H9 (cell line): ENCODE measurements around the gene MPST. TPM values are rescaled to one million over a fixed set of nuclear protein-coding genes. Genes with fewer than 3 reads are reported as not detected.

Experiments used
- DNase-seq: peaks from one replicate; pipeline ENCODE4 v3.0.0-alpha.2; 2017
- H2AFZ ChIP-seq: one replicate; pipeline ENCODE4 v1.6.1; 2013; ENCODE audit warnings: mild to moderate bottlenecking, low read length, control low read depth, moderate library complexity
- H2AK5ac ChIP-seq: 2 replicates; pipeline ENCODE4 v1.6.1; 2013; ENCODE audit warnings: low read length, control low read depth, mixed read lengths; ENCODE audit not compliant: insufficient read length
- H2BK120ac ChIP-seq: one replicate; pipeline ENCODE4 v1.6.1; 2013; ENCODE audit warnings: low read depth, mild to moderate bottlenecking, low read length, control low read depth, inconsistent platforms; ENCODE audit not compliant: poor library complexity, severe bottlenecking
- H2BK12ac ChIP-seq: 2 replicates; pipeline ENCODE4 v1.6.1; 2013; ENCODE audit warnings: low read length, control low read depth, mixed read lengths, low read depth; ENCODE audit not compliant: insufficient read length
- H2BK15ac ChIP-seq: 2 replicates; pipeline ENCODE4 v1.6.1; 2013; ENCODE audit warnings: low read depth, low read length, control low read depth
- H2BK20ac ChIP-seq: one replicate; pipeline ENCODE4 v1.6.1; 2013; ENCODE audit warnings: low read depth, mild to moderate bottlenecking, low read length, control low read depth, inconsistent platforms; ENCODE audit not compliant: poor library complexity, severe bottlenecking
- H2BK5ac ChIP-seq: 2 replicates; pipeline ENCODE4 v1.6.1; 2013; ENCODE audit warnings: low read length, control low read depth, mixed read lengths; ENCODE audit not compliant: insufficient read length
- H3K14ac ChIP-seq: 2 replicates; pipeline ENCODE4 v1.6.1; 2013; ENCODE audit warnings: low read length, control low read depth; ENCODE audit not compliant: insufficient read depth
- H3K18ac ChIP-seq: 2 replicates; pipeline ENCODE4 v1.6.1; 2013; ENCODE audit warnings: low read depth, mild to moderate bottlenecking, mixed read lengths, low read length, control low read depth; ENCODE audit not compliant: insufficient read length
- H3K23ac ChIP-seq: 2 replicates; pipeline ENCODE4 v1.6.1; 2013; ENCODE audit warnings: low read length, control low read depth, mixed read lengths, low read depth; ENCODE audit not compliant: insufficient read length
- H3K23me2 ChIP-seq: 2 replicates; pipeline ENCODE4 v1.6.1; 2013; ENCODE audit warnings: low read depth, mild to moderate bottlenecking, mixed read lengths, low read length, control low read depth; ENCODE audit not compliant: insufficient read length, poor library complexity, severe bottlenecking
- H3K27ac ChIP-seq: 2 replicates; pipeline ENCODE4 v1.5.1; 2013; ENCODE audit warnings: low read length, control low read depth, mixed read lengths, low read depth; ENCODE audit not compliant: insufficient read length
- H3K27me3 ChIP-seq: 2 replicates; pipeline ENCODE4 v1.6.1; 2013; ENCODE audit warnings: low read length, control low read depth, inconsistent platforms; ENCODE audit not compliant: insufficient read depth
- H3K4ac ChIP-seq: 2 replicates; pipeline ENCODE4 v1.6.1; 2013; ENCODE audit warnings: low read depth, mild to moderate bottlenecking, control low read depth, inconsistent platforms, low read length, moderate library complexity
- H3K4me1 ChIP-seq: 2 replicates; pipeline ENCODE4 v1.6.1; 2013; ENCODE audit warnings: low read length, control low read depth, inconsistent platforms; ENCODE audit not compliant: insufficient read depth
- H3K4me2 ChIP-seq: 2 replicates; pipeline ENCODE4 v1.6.1; 2013; ENCODE audit warnings: low read length, control low read depth, mixed read lengths; ENCODE audit not compliant: insufficient read length, insufficient read depth
- H3K56ac ChIP-seq: 2 replicates; pipeline ENCODE4 v1.6.1; 2013; ENCODE audit warnings: low read depth, mild to moderate bottlenecking, mixed read lengths, low read length, control low read depth; ENCODE audit not compliant: insufficient read length
- H3K79me1 ChIP-seq: 2 replicates; pipeline ENCODE4 v1.6.1; 2013; ENCODE audit warnings: low read depth, mild to moderate bottlenecking, moderate library complexity, low read length, control low read depth, inconsistent platforms; ENCODE audit not compliant: insufficient read depth, poor library complexity, severe bottlenecking
- H3K79me2 ChIP-seq: 2 replicates; pipeline ENCODE4 v1.6.1; 2013; ENCODE audit warnings: low read length, control low read depth, inconsistent platforms; ENCODE audit not compliant: insufficient read depth
- H3K9ac ChIP-seq: 2 replicates; pipeline ENCODE4 v1.6.1; 2013; ENCODE audit warnings: low read length, control low read depth, mixed read lengths; ENCODE audit not compliant: insufficient read length; ENCODE audit errors: extremely low read depth
- H3K9me3 ChIP-seq: one replicate; pipeline ENCODE4 v1.6.1; 2013; ENCODE audit warnings: low read depth, low read length, inconsistent platforms; ENCODE audit not compliant: control insufficient read depth
- H3T11ph ChIP-seq: one replicate; pipeline ENCODE4 v1.6.1; 2013; ENCODE audit warnings: mild to moderate bottlenecking, low read length, control low read depth, inconsistent platforms
- H4K20me1 ChIP-seq: one replicate; pipeline ENCODE4 v1.6.1; 2013; ENCODE audit not compliant: control insufficient read depth, insufficient read length, insufficient read depth
- H4K5ac ChIP-seq: 2 replicates; pipeline ENCODE4 v1.6.1; 2013; ENCODE audit warnings: low read depth, mild to moderate bottlenecking, mixed read lengths, low read length, control low read depth; ENCODE audit not compliant: insufficient read length
- H4K8ac ChIP-seq: replicated peaks from 2 replicates; pipeline ENCODE4 v1.6.1; 2013; ENCODE audit warnings: low read length, control low read depth, mixed read lengths, low read depth; ENCODE audit not compliant: insufficient read length
- H4K91ac ChIP-seq: 2 replicates; pipeline ENCODE4 v1.6.1; 2013; ENCODE audit warnings: low read depth, mild to moderate bottlenecking, moderate library complexity, mixed read lengths, low read length, control low read depth; ENCODE audit not compliant: insufficient read length
- H3K27ac Mint-ChIP-seq, 3 experiments: 2 replicates in 2 of 3; 3 replicates in 1 of 3; pipeline ENCODE4 v1.8.0; 2020 to 2021; ENCODE audit warnings: mixed read lengths in 3 of 3, mild to moderate bottlenecking in 1 of 3, moderate library complexity in 1 of 3
- H3K27me3 Mint-ChIP-seq: 2 replicates; pipeline ENCODE4 v1.8.0; 2021; ENCODE audit warnings: low read depth, mild to moderate bottlenecking, moderate library complexity, mixed read lengths
- H3K36me3 Mint-ChIP-seq, 3 experiments: 2 replicates in 2 of 3; 3 replicates in 1 of 3; pipeline ENCODE4 v1.8.0; 2020 to 2021; ENCODE audit warnings: low read depth in 3 of 3, mixed read lengths in 3 of 3; ENCODE audit not compliant: insufficient read depth in 1 of 3
- H3K4me1 Mint-ChIP-seq, 2 experiments: 2 replicates each; pipeline ENCODE4 v1.8.0; 2020; ENCODE audit warnings: mixed read lengths in 2 of 2
- H3K4me3 Mint-ChIP-seq, 2 experiments: 2 replicates in 1 of 2; 3 replicates in 1 of 2; pipeline ENCODE4 v1.8.0; 2020 to 2021; ENCODE audit warnings: mild to moderate bottlenecking in 2 of 2, mixed read lengths in 2 of 2, moderate library complexity in 1 of 2
- H3K9me3 Mint-ChIP-seq, 2 experiments: 2 replicates in 1 of 2; 3 replicates in 1 of 2; pipeline ENCODE4 v1.8.0; 2020; ENCODE audit warnings: mild to moderate bottlenecking in 2 of 2, mixed read lengths in 2 of 2, moderate library complexity in 1 of 2
- WGBS: extraction: QIAGEN DNeasy Blood & Tissue Kit; methylation state at CpG from one replicate; pipeline ENCODE4 v1.1.7; 2013; ENCODE audit warnings: missing lambda C conversion rate, low lambda C conversion rate, mixed read lengths; ENCODE audit not compliant: insufficient read length; ENCODE audit errors: extremely low coverage; 5-methylcytosine and 5-hydroxymethylcytosine counted together
- total RNA-seq: library from RNA; stranded (reverse); gene quantifications from 2 replicates; pipeline ENCODE4 v1.2.1, GENCODE V29; 2021
- TF ChIP-seq, protein P1 (sequence below): fragments of 200-600 bp; sonication (generic); conservative IDR thresholded peaks from 3 replicates; pipeline ENCODE4 v1.8.0; 2021; ENCODE audit warnings: antibody characterized with exemption, mild to moderate bottlenecking

The MPST gene
- total RNA-seq, 1 experiment from 2014 or later = 70.5 TPM

DNA sequence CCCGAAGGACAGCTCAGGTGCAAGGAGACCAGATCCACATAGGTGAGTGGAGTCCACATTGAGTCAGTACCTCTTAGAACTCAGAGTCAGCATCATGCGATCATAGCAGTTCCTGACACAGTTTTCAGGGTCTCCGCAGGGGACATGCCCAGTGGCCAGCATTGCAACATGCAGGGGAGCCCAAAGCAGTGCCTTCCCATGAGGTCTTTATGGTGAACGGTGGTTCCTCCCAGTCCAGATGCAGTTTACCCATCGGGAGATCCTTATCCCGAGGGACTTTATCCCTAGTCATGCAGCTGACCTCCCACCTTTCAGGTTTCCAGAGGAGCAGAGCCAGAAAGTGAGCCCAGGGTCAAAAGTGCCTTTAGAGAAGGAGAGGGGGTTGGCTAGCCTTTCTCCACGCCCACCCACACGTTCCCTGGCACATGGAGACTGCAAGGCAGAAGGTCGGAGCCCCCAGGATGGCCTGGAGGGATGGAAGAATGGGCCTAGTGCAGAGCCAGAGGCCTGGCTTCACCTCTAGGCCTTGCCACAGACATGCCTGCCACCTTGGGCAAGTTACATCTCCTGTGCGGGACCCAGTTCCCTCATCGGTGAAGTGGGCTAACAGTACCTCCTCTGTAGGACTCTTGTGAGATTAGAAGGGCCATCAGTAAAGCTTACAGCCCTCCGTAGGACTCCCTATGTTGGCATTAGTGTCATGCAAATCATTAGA lies 38.4 kb downstream of the MPST start:
- H3K9ac ChIP-seq = no peak overlapping the region
- no peak overlapping the region for H2BK5ac ChIP-seq
- no peak overlapping the region for H3K27ac Mint-ChIP-seq
- H3K4me3 Mint-ChIP-seq = no peak overlapping the region
- no peaks in the 10 kb centered on the region for H3K79me1 ChIP-seq
- H3K23ac ChIP-seq = no peak overlapping the region
- H4K8ac ChIP-seq = no peak overlapping the region
- H4K91ac ChIP-seq = no peak overlapping the region
- no peaks in the 10 kb centered on the region for H4K20me1 ChIP-seq
- H3K4me1 Mint-ChIP-seq = peaks cover 3 to 19% of the 10 kb centered on the region in 2 experiments
- H3K56ac ChIP-seq = no peak overlapping the region
- H2AK5ac ChIP-seq = no peak overlapping the region
- no peak overlapping the region for H2BK120ac ChIP-seq
- no peaks in the 10 kb centered on the region for H3K79me2 ChIP-seq
- no peaks in the 10 kb centered on the region for H3K23me2 ChIP-seq
- no peak overlapping the region for H2BK12ac ChIP-seq
- no peak overlapping the region for H2AFZ ChIP-seq
- TF ChIP-seq, protein P1, sequence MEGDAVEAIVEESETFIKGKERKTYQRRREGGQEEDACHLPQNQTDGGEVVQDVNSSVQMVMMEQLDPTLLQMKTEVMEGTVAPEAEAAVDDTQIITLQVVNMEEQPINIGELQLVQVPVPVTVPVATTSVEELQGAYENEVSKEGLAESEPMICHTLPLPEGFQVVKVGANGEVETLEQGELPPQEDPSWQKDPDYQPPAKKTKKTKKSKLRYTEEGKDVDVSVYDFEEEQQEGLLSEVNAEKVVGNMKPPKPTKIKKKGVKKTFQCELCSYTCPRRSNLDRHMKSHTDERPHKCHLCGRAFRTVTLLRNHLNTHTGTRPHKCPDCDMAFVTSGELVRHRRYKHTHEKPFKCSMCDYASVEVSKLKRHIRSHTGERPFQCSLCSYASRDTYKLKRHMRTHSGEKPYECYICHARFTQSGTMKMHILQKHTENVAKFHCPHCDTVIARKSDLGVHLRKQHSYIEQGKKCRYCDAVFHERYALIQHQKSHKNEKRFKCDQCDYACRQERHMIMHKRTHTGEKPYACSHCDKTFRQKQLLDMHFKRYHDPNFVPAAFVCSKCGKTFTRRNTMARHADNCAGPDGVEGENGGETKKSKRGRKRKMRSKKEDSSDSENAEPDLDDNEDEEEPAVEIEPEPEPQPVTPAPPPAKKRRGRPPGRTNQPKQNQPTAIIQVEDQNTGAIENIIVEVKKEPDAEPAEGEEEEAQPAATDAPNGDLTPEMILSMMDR = no peak
- H3K14ac ChIP-seq = no peak overlapping the region
- H3K36me3 Mint-ChIP-seq = peaks cover 7 to 39% (median 22%) of the 10 kb centered on the region in 3 experiments; a peak in 6 of 7 replicates
- H3K27me3 Mint-ChIP-seq = no peaks in the 10 kb centered on the region; the same call in 1 of the 2 replicates
- no peaks in the 10 kb centered on the region for H3K27me3 ChIP-seq
- no peak overlapping the region for H4K5ac ChIP-seq
- H3K4me2 ChIP-seq = no peak overlapping the region
- no peak overlapping the region for H2BK20ac ChIP-seq
- no peak overlapping the region for H3K27ac ChIP-seq
- no peak overlapping the region for H2BK15ac ChIP-seq
- H3K9me3 ChIP-seq = no peaks in the 10 kb centered on the region
- H3K4me1 ChIP-seq = no peaks in the 10 kb centered on the region; the same call in 1 of the 2 replicates
- DNase-seq = no peak
- no peaks in the 10 kb centered on the region for H3K9me3 Mint-ChIP-seq
- no peak overlapping the region for H3T11ph ChIP-seq
- WGBS = no CpG with 5 or more reads among the region's 12 CpGs
- no peak overlapping the region for H3K18ac ChIP-seq
- no peak overlapping the region for H3K4ac ChIP-seq
